ENCODE data around the gene FNDC5. TPM values are rescaled to one million over a fixed set of nuclear protein-coding genes. Genes with fewer than 3 reads are reported as not detected.

Gene FNDC5
- total RNA-seq, 1 experiment from 2014 or later = 0.42 TPM

GRCh38 chr1:32899586-32900296 lies 29.0 kb upstream of the FNDC5 start:
- DNase-seq (ENCODE audit: low read depth, low spot score) = no peak
- in situ Hi-C loops (cut with HindIII; ENCODE audit: low pct_unique_long_range_greater_than_20kb, low sequenced_read_pairs) = no loop called here

- no peak for DNase-seq (ENCODE audit: low read depth, low spot score)
- in situ Hi-C loops (cut with HindIII; ENCODE audit: low pct_unique_long_range_greater_than_20kb, low sequenced_read_pairs) = no loop called here
Observed at GRCh38 chr1:32898958-32899357, 28.2 kb upstream of the FNDC5 start.

- in situ Hi-C loops (cut with HindIII; ENCODE audit: low pct_unique_long_range_greater_than_20kb, low sequenced_read_pairs) = no loop called here
- DNase-seq (ENCODE audit: low read depth, low spot score) = no peak
Observed at GRCh38 chr1:32898056-32898455, 27.3 kb upstream of the FNDC5 start.

GRCh38 chr1:32897082-32898049 lies 26.7 kb upstream of the FNDC5 start:
- DNase-seq (ENCODE audit: low read depth, low spot score) = no peak
- in situ Hi-C loops (cut with HindIII; ENCODE audit: low pct_unique_long_range_greater_than_20kb, low sequenced_read_pairs) = no loop called here

GRCh38 chr1:32896451-32896850 lies 25.7 kb upstream of the FNDC5 start:
- in situ Hi-C loops (cut with HindIII; ENCODE audit: low pct_unique_long_range_greater_than_20kb, low sequenced_read_pairs) = no loop called here
- DNase-seq (ENCODE audit: low read depth, low spot score) = no peak

GRCh38 chr1:32895325-32896215 lies 24.9 kb upstream of the FNDC5 start:
- in situ Hi-C loops (cut with HindIII; ENCODE audit: low pct_unique_long_range_greater_than_20kb, low sequenced_read_pairs) = no loop called here
- DNase-seq (ENCODE audit: low read depth, low spot score) = no peak

- no peak for DNase-seq (ENCODE audit: low read depth, low spot score)
- in situ Hi-C loops (cut with HindIII; ENCODE audit: low pct_unique_long_range_greater_than_20kb, low sequenced_read_pairs) = no loop called here
Observed at GRCh38 chr1:32894681-32895080, 24.0 kb upstream of the FNDC5 start.

- DNase-seq (ENCODE audit: low read depth, low spot score) = no peak
- in situ Hi-C loops (cut with HindIII; ENCODE audit: low pct_unique_long_range_greater_than_20kb, low sequenced_read_pairs) = no loop called here
Observed at GRCh38 chr1:32894019-32894600, 23.4 kb upstream of the FNDC5 start.

GRCh38 chr1:32893198-32894018 lies 22.7 kb upstream of the FNDC5 start:
- no peak for DNase-seq (ENCODE audit: low read depth, low spot score)
- in situ Hi-C loops (cut with HindIII; ENCODE audit: low pct_unique_long_range_greater_than_20kb, low sequenced_read_pairs) = no loop called here

- DNase-seq (ENCODE audit: low read depth, low spot score) = no peak
- in situ Hi-C loops (cut with HindIII; ENCODE audit: low pct_unique_long_range_greater_than_20kb, low sequenced_read_pairs) = no loop called here
Observed at GRCh38 chr1:32892368-32893197, 21.9 kb upstream of the FNDC5 start.

GRCh38 chr1:32891630-32892029 lies 20.9 kb upstream of the FNDC5 start:
- in situ Hi-C loops (cut with HindIII; ENCODE audit: low pct_unique_long_range_greater_than_20kb, low sequenced_read_pairs) = no loop called here
- no peak for DNase-seq (ENCODE audit: low read depth, low spot score)

GRCh38 chr1:32891241-32891570 lies 20.5 kb upstream of the FNDC5 start:
- in situ Hi-C loops (cut with HindIII; ENCODE audit: low pct_unique_long_range_greater_than_20kb, low sequenced_read_pairs) = no loop called here

GRCh38 chr1:32890516-32891240 lies 20.0 kb upstream of the FNDC5 start:
- DNase-seq (ENCODE audit: low read depth, low spot score) = no peak
- in situ Hi-C loops (cut with HindIII; ENCODE audit: low pct_unique_long_range_greater_than_20kb, low sequenced_read_pairs) = no loop called here

More at GRCh38 chr1:32891241-32891570, 20.5 kb upstream of the FNDC5 start:
- DNase-seq (ENCODE audit: low read depth, low spot score) = no peak

- DNase-seq (ENCODE audit: low read depth, low spot score) = no peak
- in situ Hi-C loops (cut with HindIII; ENCODE audit: low pct_unique_long_range_greater_than_20kb, low sequenced_read_pairs) = no loop called here
Observed at GRCh38 chr1:32889731-32890278, 19.1 kb upstream of the FNDC5 start.

GRCh38 chr1:32888677-32889420 lies 18.1 kb upstream of the FNDC5 start:
- no peak for DNase-seq (ENCODE audit: low read depth, low spot score)
- in situ Hi-C loops (cut with HindIII; ENCODE audit: low pct_unique_long_range_greater_than_20kb, low sequenced_read_pairs) = no loop called here
